NCI-H82 treated with DMSO at 0.1 percent for 48 hours (cell line): Measurements from ENCODE around the gene MPHOSPH10.
"Not testable (repeated sequence)": the region's sequence is repeated elsewhere in the genome, so short reads cannot be mapped to it uniquely, and the experiment has no call there.

Source experiments
- DNase-seq: peaks from one replicate; lab custom pipeline; 2025; ENCODE audit not compliant: unreplicated experiment; lab: John Stamatoyannopoulos, UW

Gene MPHOSPH10

GRCh38 chr2:71122387-71123298, 7.8 kb upstream of the MPHOSPH10 start:
- DNase-seq: no peak

- DNase-seq: no peak
These were observed 4.7 kb upstream of the MPHOSPH10 start for GRCh38 chr2:71125506-71126294.

GRCh38 chr2:71126957-71127356, 3.5 kb upstream of the MPHOSPH10 start:
- no peak for DNase-seq

GRCh38 chr2:71129114-71129901, 1.1 kb upstream of the MPHOSPH10 start:
- peak; percentile 43 for DNase-seq

- no peak for DNase-seq
These were observed 607 bp upstream of the MPHOSPH10 start for GRCh38 chr2:71129902-71130151.

- no peak for DNase-seq
These were observed 441 bp downstream of the MPHOSPH10 start for GRCh38 chr2:71130905-71131244.

- DNase-seq: not testable (repeated sequence)
These were observed 1.1 kb downstream of the MPHOSPH10 start for GRCh38 chr2:71131387-71132166.

- DNase-seq: no peak
These were observed 3.2 kb downstream of the MPHOSPH10 start for GRCh38 chr2:71133603-71134002.

- DNase-seq: no peak
These were observed 5.7 kb downstream of the MPHOSPH10 start for GRCh38 chr2:71136174-71136573.

- DNase-seq: no peak
These were observed 13.3 kb downstream of the MPHOSPH10 start for GRCh38 chr2:71143782-71144181.

GRCh38 chr2:71148506-71149063, 18.2 kb downstream of the MPHOSPH10 start:
- DNase-seq: no peak

- DNase-seq: no peak
These were observed 19.8 kb downstream of the MPHOSPH10 start for GRCh38 chr2:71150082-71150816.

GRCh38 chr2:71151620-71152019, 21.2 kb downstream of the MPHOSPH10 start:
- no peak for DNase-seq

- no peak for DNase-seq
These were observed 23.3 kb downstream of the MPHOSPH10 start for GRCh38 chr2:71153585-71154224.

GRCh38 chr2:71154279-71154678, 23.8 kb downstream of the MPHOSPH10 start:
- no peak for DNase-seq

GRCh38 chr2:71154798-71155197, 24.4 kb downstream of the MPHOSPH10 start:
- no peak for DNase-seq

- DNase-seq: no peak
These were observed 25.4 kb downstream of the MPHOSPH10 start for GRCh38 chr2:71155846-71156245.

GRCh38 chr2:71156573-71156972, 26.1 kb downstream of the MPHOSPH10 start:
- DNase-seq: peak; percentile 76

- DNase-seq: peak; percentile 46
These were observed 26.8 kb downstream of the MPHOSPH10 start for GRCh38 chr2:71157124-71157793.
